ENCODE data around the gene TMEM258.

TMEM258 gene

GRCh38 chr11:61814247-61814957 lies 22.0 kb upstream of the TMEM258 start:
- TF ChIP-seq SIN3A (IDR thresholded peaks at IDR 0.05; ENCODE audit: borderline replicate concordance, insufficient read depth, low read length) (no peak), TAF1 (IDR thresholded peaks at IDR 0.05; ENCODE audit: borderline replicate concordance, insufficient read depth, low read length) (no peak), REST (IDR thresholded peaks at IDR 0.05; ENCODE audit: insufficient read depth in 1 of 2, low read depth in 2 of 2, low read length in 2 of 2) (no peak), POLR2AphosphoS5 (IDR thresholded peaks at IDR 0.05; ENCODE audit: low read depth, low read length) (no peak), FOXP2 (optimal IDR thresholded peaks at IDR 0.05; ENCODE audit: borderline replicate concordance, extremely low read depth, extremely low read length, insufficient read depth) (no peak)

DNA sequence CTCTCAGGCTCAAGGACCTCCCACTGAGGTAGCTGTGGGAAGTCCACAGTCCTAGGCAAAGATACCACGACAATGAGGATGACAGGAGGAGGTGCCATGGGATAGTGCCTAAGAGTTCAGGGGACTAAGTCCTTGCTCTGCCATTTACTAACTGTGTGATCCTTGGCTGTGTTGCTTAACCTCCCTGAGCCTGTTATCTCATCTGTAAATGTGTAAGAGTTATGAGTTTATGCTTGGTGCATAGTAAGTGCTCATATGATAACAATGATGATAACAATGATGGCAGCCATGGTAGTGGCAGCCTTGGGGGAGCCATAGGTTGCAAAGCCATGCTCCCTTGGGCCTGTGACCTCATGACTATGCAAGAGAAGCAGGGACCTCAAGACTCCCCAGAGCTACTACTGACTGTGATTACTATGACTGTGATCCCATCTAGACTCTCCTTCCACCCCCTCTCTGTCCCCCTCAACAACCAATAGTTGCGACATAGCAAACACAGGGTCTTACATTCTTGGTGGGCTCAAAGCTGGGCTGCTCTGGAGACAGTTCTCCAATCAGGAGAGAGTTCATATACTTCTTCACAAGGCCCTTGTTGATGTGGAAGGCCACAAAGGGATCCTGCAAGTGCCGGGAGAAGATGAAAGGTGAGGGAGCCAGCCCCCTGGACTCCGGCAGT lies 20.5 kb upstream of the TMEM258 start:
- TF ChIP-seq TAF1 (IDR thresholded peaks at IDR 0.05; ENCODE audit: borderline replicate concordance, insufficient read depth, low read length) (no peak), REST (IDR thresholded peaks at IDR 0.05; ENCODE audit: insufficient read depth in 1 of 2, low read depth in 2 of 2, low read length in 2 of 2) (no peak), POLR2AphosphoS5 (IDR thresholded peaks at IDR 0.05; ENCODE audit: low read depth, low read length) (no peak), SIN3A (IDR thresholded peaks at IDR 0.05; ENCODE audit: borderline replicate concordance, insufficient read depth, low read length) (no peak), FOXP2 (optimal IDR thresholded peaks at IDR 0.05; ENCODE audit: borderline replicate concordance, extremely low read depth, extremely low read length, insufficient read depth) (no peak)

GRCh38 chr11:61811831-61812230 lies 19.4 kb upstream of the TMEM258 start:
- TF ChIP-seq POLR2AphosphoS5 (IDR thresholded peaks at IDR 0.05; ENCODE audit: low read depth, low read length) (no peak), REST (IDR thresholded peaks at IDR 0.05; ENCODE audit: insufficient read depth in 1 of 2, low read depth in 2 of 2, low read length in 2 of 2) (no peak), SIN3A (IDR thresholded peaks at IDR 0.05; ENCODE audit: borderline replicate concordance, insufficient read depth, low read length) (no peak), FOXP2 (optimal IDR thresholded peaks at IDR 0.05; ENCODE audit: borderline replicate concordance, extremely low read depth, extremely low read length, insufficient read depth) (no peak), TAF1 (IDR thresholded peaks at IDR 0.05; ENCODE audit: borderline replicate concordance, insufficient read depth, low read length) (no peak)

- no peak for TF ChIP-seq SIN3A (IDR thresholded peaks at IDR 0.05; ENCODE audit: borderline replicate concordance, insufficient read depth, low read length)
- TF ChIP-seq FOXP2 (optimal IDR thresholded peaks at IDR 0.05; ENCODE audit: borderline replicate concordance, extremely low read depth, extremely low read length, insufficient read depth): no peak
- no peak for TF ChIP-seq REST (IDR thresholded peaks at IDR 0.05; ENCODE audit: insufficient read depth in 1 of 2, low read depth in 2 of 2, low read length in 2 of 2)
- no peak for TF ChIP-seq TAF1 (IDR thresholded peaks at IDR 0.05; ENCODE audit: borderline replicate concordance, insufficient read depth, low read length)
- no peak for TF ChIP-seq POLR2AphosphoS5 (IDR thresholded peaks at IDR 0.05; ENCODE audit: low read depth, low read length)
Observed at GRCh38 chr11:61810671-61811175, 18.3 kb upstream of the TMEM258 start.

Data from PFSK-1 (cell line).